Stimulated activated effector memory CD8-positive, alpha-beta T cell treated with anti-CD3 and anti-CD28 coated beads, Interleukin-12 subunit alpha, Interleukin-12 subunit beta, amount 100 ng/mL, for 72 hours (primary cell): ENCODE measurements around the gene STRN3.
A peak's percentile ranks its signal among the peaks of the same experiment; 100 is the strongest.

Experiments
- ATAC-seq: fragments of 150-1000 bp; cut with Tn5 transposase; 2 replicates; pipeline ENCODE4 v1.10.0; 2021
- DNase-seq, 2 donors: peaks; one replicate each; pipeline ENCODE4 v3.0.0; 2021 to 2022; ENCODE audit warnings: low spot score in 2 of 2
- H3K27ac Mint-ChIP-seq: one replicate; pipeline ENCODE4 v1.8.0; 2022; ENCODE audit warnings: mild to moderate bottlenecking, mixed read lengths
- H3K36me3 Mint-ChIP-seq: one replicate; pipeline ENCODE4 v1.8.0; 2022; ENCODE audit warnings: mild to moderate bottlenecking, mixed read lengths
- H3K4me1 Mint-ChIP-seq: one replicate; pipeline ENCODE4 v1.8.0; 2022; ENCODE audit warnings: mixed read lengths
- H3K4me3 Mint-ChIP-seq: one replicate; pipeline ENCODE4 v1.8.0; 2022; ENCODE audit warnings: mild to moderate bottlenecking, mixed read lengths
- H3K9me3 Mint-ChIP-seq: one replicate; pipeline ENCODE4 v1.8.0; 2022; ENCODE audit warnings: mixed read lengths

Gene STRN3

DNA sequence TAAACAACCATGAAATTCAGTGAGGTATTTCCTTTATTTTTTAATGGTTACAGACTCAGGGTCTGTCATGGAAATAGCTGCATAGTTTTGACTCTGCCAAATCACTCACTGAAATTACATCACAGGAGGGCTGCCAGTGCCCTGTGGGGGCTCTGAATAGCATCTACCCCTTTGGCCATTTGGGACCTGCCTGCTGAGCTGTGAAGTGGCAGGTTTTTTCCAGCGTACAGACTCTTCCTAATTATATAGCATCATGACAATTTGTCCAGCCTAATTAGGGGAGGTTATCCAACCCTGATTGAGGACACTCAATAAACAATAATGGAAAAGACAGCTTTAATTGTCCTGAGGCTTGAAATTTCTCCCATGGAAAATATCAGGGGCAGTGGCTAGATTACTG is 153.6 kb downstream of the STRN3 start:
- DNase-seq (no peak), ATAC-seq (no peak)
- Mint-ChIP-seq H3K9me3 (no peaks in the 10 kb centered on the region), H3K27ac (no peak overlapping the region), H3K4me3 (no peak overlapping the region), H3K4me1 (no peaks in the 10 kb centered on the region), H3K36me3 (no peaks in the 10 kb centered on the region)

DNA sequence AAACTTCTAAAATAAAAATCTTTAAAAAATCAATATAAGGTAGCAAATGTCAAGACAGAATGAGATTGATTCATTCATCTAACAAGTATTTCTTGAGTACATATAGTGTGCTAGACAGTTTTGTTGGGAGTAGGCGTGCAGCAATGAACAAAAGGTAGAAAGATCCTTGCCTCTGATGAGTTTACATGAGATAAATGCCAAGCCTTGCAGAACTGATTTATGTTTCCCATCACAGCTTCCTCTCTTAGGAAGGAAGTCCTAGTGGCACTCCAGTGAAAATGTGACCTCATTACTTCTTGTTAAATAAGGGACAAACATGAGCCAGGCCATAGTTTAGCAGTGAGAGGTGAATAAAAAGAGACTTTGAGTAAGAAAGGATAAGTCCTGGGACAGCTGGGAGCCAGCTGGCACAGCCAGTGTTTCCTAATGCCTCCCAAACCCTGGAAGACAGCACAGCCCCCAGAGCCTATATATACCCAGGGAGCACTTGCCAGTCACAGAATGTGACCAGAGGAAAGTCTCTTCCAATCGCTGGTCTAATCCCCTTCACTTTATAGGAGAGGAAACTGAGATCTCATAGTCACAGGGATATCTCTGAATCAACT is 156.5 kb downstream of the STRN3 start:
- DNase-seq = no peak
- Mint-ChIP-seq H3K27ac (no peak overlapping the region), H3K4me1 (no peaks in the 10 kb centered on the region), H3K4me3 (no peak overlapping the region), H3K36me3 (no peaks in the 10 kb centered on the region), H3K9me3 (no peaks in the 10 kb centered on the region)
- no peak for ATAC-seq

DNA sequence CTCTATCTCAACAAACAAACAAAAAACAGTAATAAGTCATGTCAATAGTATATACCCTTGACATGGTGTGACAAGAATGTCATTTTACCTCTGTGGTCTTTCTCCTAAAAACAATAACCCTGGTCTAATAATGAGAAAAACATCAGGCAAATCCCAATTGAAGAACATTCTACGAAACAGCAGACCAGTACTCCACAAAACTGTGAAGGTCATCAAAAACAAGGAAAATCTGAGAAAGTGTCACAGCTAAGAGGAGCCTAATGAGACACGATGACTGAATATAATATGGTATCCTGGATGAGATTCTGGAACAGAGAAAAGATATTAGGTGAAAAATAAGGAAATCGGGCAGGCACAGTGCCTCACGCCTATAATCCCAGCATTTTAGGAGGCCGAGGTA is 157.4 kb downstream of the STRN3 start:
- ATAC-seq (no peak), DNase-seq (no peak)
- Mint-ChIP-seq H3K36me3 (no peaks in the 10 kb centered on the region), H3K4me1 (no peaks in the 10 kb centered on the region), H3K9me3 (no peaks in the 10 kb centered on the region), H3K27ac (no peak overlapping the region), H3K4me3 (no peak overlapping the region)

DNA sequence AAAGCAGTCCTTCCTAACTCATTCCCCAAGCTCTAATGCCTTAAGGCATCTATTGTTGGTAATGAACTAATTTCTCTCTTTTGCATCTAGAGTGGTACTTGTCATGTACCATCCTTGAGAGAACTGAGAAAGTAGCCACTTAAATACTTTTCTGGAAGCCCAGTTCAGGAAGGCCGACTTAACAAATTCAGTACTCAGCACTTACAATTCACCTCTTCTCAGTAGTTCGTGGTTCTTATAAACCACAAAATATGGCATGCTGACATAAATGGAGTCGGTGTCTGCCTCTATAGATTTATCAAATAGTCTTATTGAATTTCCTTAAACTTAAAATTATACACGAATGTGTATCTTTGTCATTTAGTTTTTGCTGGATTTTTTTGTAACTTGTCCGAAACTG is 161.2 kb downstream of the STRN3 start:
- ATAC-seq (no peak), DNase-seq (no peak)
- no peaks in the 10 kb centered on the region for H3K36me3 Mint-ChIP-seq
- no peaks in the 10 kb centered on the region for H3K9me3 Mint-ChIP-seq
- no peaks in the 10 kb centered on the region for H3K4me1 Mint-ChIP-seq
- no peak overlapping the region for H3K4me3 Mint-ChIP-seq
- no peak overlapping the region for H3K27ac Mint-ChIP-seq

DNA sequence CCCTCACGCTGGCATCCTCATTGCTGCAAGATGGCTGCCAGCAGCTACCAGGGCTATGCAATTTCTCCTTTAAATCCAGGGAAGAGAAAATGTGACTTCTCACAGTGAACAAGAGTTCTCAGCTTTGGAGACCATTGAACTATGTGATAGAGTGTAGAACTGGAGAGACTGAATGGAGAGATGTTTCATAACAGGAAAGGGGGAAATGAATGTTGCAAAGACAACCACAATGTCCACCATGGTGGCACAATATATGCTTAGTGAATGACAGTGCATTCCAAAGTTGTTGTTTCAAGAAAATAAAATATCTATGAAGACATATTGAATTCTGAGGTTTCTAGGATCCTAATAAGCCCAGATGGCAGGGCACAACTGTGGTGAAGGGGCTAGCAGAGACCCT is 165.0 kb downstream of the STRN3 start:
- H3K4me1 Mint-ChIP-seq = no peaks in the 10 kb centered on the region
- no peak overlapping the region for H3K27ac Mint-ChIP-seq
- no peaks in the 10 kb centered on the region for H3K36me3 Mint-ChIP-seq
- ATAC-seq (peak; percentile 46), DNase-seq (no peak)
- H3K9me3 Mint-ChIP-seq = no peaks in the 10 kb centered on the region
- H3K4me3 Mint-ChIP-seq = no peak overlapping the region

DNA sequence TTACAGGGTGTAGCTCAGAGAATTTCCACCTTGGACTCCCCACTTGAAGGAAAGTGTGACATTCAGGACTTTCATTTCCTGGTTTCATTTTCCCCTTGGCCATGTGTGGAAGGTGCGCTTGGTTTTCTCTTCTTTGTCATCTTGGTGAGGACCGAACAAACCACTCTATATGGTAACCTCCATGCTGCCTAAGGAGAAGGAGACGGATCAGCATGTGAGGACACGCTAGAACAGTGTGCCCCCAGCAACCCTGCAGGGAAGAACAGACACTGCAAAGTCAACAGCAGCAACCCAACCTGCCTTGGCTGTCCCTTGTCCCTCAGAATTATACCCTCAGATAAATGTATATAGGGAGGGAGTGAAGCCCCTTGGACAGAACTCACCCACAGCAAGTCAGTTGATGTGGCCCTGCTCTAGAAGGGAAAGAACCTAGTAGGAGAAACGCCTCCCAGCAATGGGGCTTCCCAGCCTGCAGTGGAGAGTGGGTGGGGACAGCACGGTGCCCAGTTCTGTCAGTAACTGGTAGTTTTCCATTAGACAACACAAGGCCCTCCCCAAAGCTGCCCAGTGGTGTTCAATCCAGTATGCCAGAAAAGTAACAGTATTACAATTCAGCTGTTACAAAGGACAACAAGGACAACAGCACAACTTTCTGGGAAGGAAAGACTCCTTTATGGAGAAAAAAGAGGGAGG is 170.7 kb downstream of the STRN3 start:
- Mint-ChIP-seq H3K36me3 (no peaks in the 10 kb centered on the region), H3K4me3 (no peak overlapping the region), H3K9me3 (no peaks in the 10 kb centered on the region), H3K4me1 (peaks cover 9% of the 10 kb centered on the region), H3K27ac (no peak overlapping the region)
- ATAC-seq = peak; percentile 81
- no peak for DNase-seq

DNA sequence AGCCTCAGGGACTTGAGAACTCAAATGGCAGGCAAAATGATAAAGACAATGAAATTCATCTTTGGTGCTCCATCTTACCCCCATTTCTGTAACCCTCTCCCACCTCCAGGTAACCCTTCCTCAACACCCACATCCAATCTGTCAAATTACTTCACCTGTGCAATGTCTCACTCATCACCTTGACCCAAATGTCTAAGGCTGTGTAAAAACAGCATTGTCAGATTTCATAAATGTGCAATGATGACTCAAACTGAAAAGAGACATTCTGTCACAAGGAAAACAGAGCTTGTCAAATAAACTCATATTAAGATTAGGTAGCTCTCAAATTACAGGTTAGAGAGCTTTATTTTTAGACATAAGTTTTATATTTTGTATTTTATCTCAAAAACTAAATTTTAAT is 171.7 kb downstream of the STRN3 start:
- Mint-ChIP-seq H3K27ac (no peak overlapping the region), H3K36me3 (no peaks in the 10 kb centered on the region), H3K4me1 (peaks cover 9% of the 10 kb centered on the region), H3K4me3 (no peak overlapping the region), H3K9me3 (no peaks in the 10 kb centered on the region)
- DNase-seq (no peak), ATAC-seq (peak; percentile 67)

DNA sequence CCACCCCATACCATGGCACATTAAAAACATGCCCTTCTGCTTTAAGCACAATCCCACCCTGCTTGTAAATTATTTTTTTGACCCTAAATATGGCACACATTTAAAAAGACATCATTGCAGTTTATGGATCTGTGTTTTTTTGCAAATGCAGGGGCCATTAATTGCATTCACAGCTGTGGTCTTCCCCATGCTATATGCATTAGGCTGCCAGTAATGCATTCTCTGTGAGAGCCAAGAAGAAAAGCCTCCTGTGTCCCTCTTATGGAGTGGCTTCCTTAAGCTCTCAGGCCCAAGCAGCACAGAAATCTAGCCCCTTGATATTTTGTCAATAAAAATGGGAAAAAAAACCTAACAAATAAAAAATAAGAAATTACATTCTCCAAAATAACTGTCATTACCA is 172.2 kb downstream of the STRN3 start:
- no peak overlapping the region for H3K27ac Mint-ChIP-seq
- ATAC-seq (no peak), DNase-seq (no peak)
- peaks cover 9% of the 10 kb centered on the region for H3K4me1 Mint-ChIP-seq
- H3K4me3 Mint-ChIP-seq = no peak overlapping the region
- H3K36me3 Mint-ChIP-seq = no peaks in the 10 kb centered on the region
- no peaks in the 10 kb centered on the region for H3K9me3 Mint-ChIP-seq

DNA sequence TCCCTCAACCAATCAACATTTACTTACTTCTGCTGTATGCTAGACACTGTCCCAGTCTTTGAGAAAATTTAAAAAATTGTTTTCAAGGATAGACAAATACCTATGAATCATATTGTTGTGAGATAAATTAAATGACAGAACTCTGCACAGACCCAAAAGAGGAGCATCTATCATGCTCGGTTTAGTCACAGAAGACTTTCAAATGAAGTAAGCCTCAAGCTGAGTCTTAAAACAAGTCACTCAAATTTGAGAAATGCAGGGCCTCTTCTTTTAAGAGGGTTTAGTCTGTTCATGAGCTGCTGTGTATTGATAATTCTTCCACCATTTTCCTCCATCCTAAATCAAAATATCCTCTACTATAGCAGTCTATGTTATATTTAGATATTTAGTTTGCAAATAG is 176.2 kb downstream of the STRN3 start:
- Mint-ChIP-seq H3K9me3 (no peaks in the 10 kb centered on the region), H3K4me3 (no peak overlapping the region), H3K27ac (no peak overlapping the region), H3K4me1 (no peaks in the 10 kb centered on the region), H3K36me3 (no peaks in the 10 kb centered on the region)
- peak; percentile 45 for ATAC-seq
- no peak for DNase-seq

DNA sequence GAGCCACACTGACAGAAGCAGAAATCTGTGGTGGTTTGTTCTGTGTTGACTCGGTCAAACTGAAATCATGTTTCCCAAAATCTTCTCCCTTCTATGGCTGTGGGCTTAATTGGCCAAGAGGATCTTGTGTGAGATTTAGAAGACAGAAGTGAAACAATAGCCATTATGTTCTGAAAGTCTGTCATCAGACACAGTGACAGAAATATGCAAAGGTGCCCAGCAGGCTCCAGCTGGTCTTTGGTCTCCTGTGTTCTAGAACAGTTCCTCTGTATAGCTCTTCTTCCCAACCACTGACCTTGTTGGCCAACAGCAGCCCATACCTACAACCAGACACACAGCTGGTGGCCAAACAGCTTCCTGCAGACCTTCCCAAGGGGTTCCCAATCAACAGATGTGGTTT is 176.8 kb downstream of the STRN3 start:
- ATAC-seq = peak; percentile 13
- H3K36me3 Mint-ChIP-seq = no peaks in the 10 kb centered on the region
- no peak for DNase-seq
- no peak overlapping the region for H3K27ac Mint-ChIP-seq
- H3K4me1 Mint-ChIP-seq = no peaks in the 10 kb centered on the region
- H3K4me3 Mint-ChIP-seq = no peak overlapping the region
- no peaks in the 10 kb centered on the region for H3K9me3 Mint-ChIP-seq

DNA sequence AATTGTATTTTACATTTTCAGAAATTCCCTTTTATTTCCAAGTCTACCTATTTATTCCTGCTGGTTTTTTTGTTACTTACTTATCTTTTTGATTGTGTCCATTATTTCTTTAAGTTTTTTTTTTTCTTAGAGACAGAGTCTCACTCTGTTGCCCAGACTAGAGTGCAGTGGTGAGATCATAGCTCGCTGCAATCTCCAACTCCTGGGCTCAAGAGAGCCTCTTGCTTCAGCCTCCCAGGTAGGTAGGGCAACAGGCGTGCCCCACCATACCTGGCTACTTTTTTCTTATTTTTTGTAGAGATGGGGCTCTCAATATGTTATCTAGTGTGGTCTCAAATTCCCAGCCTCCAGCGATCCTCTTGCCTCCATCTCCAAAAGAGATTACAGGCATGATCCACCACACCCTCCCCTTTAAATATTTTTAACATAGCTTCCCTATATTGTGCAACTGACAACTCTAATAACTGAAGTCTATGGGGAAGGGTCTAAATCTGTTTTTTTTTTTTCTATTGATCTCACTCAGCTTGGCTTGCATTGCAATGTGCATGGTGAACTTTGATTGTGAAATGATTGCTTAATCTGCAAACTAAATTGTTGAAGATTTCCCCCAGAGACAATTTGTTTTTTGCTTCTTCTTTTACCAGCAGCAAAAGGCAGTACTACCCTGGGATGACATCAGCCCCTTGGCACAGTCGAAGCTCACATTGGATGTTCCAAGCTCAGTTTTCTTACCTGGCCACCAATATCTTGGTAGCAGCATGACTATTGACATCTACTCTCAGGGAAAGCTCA is 177.5 kb downstream of the STRN3 start:
- no peaks in the 10 kb centered on the region for H3K4me1 Mint-ChIP-seq
- ATAC-seq (no peak), DNase-seq (no peak)
- no peak overlapping the region for H3K27ac Mint-ChIP-seq
- H3K9me3 Mint-ChIP-seq = no peaks in the 10 kb centered on the region
- no peak overlapping the region for H3K4me3 Mint-ChIP-seq
- H3K36me3 Mint-ChIP-seq = no peaks in the 10 kb centered on the region
